Breast epithelium (tissue), 3 donors: ENCODE data around the gene SUGP2.

ENCODE experiments used
- POLR2A ChIP-seq: fragments of 450-650 bp; IDR thresholded peaks from one replicate; pipeline ENCODE4 v1.6.1; 2016; ENCODE audit warnings: antibody characterized with exemption, mild to moderate bottlenecking, moderate library complexity
- POLR2AphosphoS5 ChIP-seq, 3 donors: sonication (generic); formaldehyde crosslinking; IDR thresholded peaks; one replicate each; pipeline ENCODE4 v1.6.1; 2017; ENCODE audit warnings: antibody characterized with exemption in 3 of 3
- TF ChIP-seq, protein P1 (sequence below), 3 donors: fragments of 450-650 bp; IDR thresholded peaks; one replicate each; pipeline ENCODE4 v1.5.1; 2016 to 2017; ENCODE audit warnings: antibody characterized with exemption in 3 of 3, mild to moderate bottlenecking in 3 of 3, moderate library complexity in 3 of 3

- TF ChIP-seq, protein P1, sequence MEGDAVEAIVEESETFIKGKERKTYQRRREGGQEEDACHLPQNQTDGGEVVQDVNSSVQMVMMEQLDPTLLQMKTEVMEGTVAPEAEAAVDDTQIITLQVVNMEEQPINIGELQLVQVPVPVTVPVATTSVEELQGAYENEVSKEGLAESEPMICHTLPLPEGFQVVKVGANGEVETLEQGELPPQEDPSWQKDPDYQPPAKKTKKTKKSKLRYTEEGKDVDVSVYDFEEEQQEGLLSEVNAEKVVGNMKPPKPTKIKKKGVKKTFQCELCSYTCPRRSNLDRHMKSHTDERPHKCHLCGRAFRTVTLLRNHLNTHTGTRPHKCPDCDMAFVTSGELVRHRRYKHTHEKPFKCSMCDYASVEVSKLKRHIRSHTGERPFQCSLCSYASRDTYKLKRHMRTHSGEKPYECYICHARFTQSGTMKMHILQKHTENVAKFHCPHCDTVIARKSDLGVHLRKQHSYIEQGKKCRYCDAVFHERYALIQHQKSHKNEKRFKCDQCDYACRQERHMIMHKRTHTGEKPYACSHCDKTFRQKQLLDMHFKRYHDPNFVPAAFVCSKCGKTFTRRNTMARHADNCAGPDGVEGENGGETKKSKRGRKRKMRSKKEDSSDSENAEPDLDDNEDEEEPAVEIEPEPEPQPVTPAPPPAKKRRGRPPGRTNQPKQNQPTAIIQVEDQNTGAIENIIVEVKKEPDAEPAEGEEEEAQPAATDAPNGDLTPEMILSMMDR (IDR thresholded peaks at IDR 0.05): no peak
- no peak for TF ChIP-seq POLR2A
- TF ChIP-seq POLR2AphosphoS5 (IDR thresholded peaks at IDR 0.05): no peak
Observed at GRCh38 chr19:18996796-18997394, 36.4 kb downstream of the SUGP2 start.
